Activated T-cell treated with anti-CD3 and anti-CD28 coated beads, Interleukin-2, amount 50 U/mL, for 48 hours (primary cell): ENCODE results near the gene CFAP54.

Experiments used
- DNase-seq, 2 experiments: peaks; one replicate each; pipeline ENCODE4 v3.0.0-alpha.2; 2020

The CFAP54 gene

DNA sequence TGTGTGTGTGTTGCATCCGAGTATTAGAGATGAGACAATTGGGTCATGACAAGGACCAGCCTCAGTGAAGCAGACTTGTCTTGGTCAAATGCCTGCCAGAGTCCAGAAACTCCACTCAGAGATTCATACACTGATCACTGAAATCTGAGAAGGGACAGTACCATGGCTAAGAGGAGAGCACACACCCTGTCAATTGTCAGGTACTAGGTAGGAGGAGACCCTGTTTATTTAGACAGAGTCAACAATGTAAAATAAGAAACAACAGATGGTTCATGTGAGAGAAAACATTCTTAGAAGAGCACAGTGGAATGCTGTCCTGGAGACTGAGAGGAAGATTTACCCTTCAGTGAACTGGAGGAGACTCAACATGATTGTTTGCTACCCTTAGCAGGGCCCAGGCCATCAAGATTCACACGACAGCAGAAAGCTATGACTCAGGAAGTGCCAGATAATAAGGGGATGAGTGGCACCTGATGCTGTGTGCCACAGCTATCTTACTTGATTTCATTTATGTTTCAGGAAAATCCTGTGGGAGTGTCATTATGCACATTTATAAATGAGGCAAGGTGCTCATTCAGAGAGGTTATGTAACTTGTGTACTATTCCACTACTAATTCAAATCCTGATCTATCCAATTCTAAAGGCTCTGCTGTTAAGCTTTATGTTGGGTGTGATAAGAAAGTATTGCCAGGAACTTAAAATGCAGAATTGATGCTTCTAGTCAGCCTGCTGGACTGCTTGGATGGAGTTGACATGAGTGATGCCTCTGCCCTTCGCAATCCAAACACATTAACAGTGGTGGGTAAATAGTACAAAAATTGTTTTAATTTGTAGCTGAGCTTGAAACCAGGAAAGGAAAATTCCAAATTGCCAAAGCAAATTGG, 281.1 kb downstream of the CFAP54 start:
- DNase-seq: no peak

DNA sequence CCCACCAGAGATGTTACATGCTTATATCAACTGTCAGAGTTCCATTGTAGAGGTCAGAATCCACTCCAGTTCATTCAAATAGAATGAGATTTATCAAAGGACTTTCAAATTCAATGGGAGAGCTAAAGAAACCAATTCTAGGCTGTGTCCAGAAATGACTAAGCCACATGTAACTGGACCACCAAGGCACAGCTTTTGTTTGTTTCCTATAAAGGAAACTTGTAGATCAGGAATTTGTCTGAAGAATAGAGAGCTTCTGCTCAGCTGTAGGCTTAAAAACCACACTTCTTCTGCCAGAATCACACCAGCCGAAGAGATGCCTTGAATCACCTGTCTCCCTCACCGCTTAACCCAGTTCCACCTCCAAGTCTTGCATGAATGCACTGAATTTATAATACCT, 283.7 kb downstream of the CFAP54 start:
- no peak for DNase-seq

DNA sequence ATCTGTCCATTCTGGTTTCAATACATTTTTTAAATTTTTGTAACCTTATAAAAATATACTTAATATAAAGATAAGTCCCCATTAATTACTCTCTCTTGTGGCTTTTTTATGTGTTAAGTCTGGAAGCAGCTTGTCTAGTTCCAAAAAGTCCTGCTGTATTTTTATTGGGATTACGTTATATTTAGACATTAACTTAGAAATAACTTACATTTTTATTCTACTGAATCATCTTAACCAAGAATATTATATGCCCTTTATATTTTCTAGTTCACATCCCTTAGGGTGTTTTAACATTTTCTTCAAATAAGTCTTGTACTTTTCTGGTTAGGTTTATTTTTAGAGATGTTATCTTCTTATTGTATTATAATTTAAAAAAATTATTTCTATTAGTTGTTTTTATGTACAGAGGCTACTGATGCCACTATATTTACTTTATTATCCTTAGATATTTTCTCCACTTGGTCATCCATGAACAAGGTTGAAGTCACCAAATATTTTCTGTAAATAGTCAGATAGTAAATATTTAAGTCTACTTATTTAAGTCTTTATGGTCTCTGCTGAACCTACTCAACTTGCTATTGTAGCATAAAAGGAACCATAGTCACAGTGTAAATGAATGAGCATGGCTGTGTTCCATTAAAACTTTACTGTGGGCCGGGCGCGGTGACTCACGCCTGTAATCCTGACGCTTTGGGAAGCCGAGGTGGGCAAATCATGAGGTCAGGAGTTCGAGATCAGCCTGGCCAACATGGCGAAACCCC, 285.3 kb downstream of the CFAP54 start:
- DNase-seq: no peak

DNA sequence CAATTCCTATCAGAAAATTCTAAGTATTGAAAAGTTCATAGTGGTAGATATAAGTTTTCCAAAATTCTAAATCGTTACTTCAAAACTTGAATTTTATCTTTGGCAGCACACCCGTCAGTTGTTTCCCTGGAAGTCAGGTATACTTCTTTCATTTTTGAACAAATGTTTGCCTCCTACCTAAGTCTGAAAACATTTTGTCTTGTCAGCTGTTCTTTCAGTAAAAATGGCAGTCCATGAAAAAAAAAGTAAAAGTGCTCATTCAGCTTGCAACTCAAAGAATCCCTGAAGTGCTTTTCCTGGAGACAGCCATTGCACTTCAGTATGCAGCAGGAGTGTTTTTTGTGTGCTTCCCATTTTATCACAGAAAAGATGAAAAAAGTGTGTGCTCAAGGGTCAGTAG, 287.5 kb downstream of the CFAP54 start:
- DNase-seq: no peak

DNA sequence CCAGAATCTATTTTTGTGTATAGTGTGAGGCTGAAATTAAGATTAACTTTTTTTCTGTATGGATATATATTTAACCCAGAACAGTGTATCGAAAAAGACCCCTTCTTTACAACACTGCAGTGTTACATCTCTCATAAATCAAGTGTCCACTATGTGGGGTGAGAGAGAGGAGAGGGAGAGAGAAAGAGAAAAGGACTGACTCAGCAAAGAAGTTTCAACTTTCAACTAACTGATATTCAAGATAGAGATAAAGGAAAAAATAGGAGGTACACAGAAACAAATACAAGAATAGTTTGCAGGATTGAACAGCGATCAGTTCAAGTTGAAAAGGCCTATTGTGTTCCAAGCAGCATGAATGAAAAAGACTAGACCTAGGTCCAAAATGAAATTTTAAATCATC, 291.0 kb downstream of the CFAP54 start:
- no peak for DNase-seq

DNA sequence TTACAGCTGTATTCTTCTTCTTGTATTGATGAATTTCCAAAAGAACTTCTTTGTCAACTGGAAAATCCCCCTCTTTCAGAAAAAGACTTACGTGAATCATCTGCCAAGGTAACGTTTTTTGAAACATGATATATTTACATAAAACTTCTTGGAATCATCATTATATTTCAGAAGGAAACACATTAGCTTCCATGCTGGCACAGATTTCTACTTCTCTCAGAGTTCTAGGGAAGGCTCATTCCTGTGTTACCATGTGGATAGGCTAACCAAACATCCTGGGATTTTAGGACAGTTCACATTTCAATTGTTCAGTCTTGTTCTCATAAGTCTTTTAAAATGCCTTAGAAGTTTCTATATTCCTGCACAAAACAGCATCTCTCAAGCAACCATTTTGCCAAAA, 297.4 kb downstream of the CFAP54 start:
- no peak for DNase-seq

DNA sequence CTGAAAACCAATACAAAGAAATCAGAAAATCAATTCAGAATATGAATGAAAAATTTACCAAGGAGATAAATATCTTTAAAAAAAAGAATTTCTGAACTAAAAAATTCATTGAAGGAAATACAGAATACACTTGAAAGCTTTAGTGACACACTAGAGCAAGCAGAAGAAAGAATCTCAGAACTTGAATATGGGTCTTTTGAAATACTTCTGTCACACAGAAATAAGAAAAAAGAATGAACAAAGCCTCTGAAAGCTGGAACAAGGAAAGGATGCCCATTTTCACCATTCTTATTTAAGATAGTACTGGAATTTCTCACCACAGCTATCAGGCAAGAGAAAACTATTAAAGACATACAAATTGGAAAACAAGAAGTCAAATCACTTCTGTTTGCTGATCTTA, 314.6 kb downstream of the CFAP54 start:
- DNase-seq: no peak

DNA sequence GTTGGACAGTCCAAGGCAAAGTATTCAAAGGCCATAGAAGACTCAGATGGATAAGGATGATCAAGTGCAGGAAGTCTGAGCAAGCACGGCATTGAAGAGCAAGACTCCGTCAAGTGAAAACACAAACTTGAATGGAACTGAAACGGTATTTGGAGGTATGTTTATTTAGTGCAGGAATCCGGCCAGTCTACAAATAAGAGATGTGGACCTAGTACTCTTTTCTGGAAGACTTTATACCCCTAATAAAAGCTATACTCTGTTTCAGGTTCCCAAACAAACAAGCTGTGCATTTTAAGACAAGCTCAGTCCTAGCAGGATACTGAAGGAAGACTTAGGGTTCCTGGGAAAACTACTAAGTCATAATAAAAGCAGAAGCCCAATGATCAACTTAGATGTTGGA, 316.9 kb downstream of the CFAP54 start:
- DNase-seq: no peak

DNA sequence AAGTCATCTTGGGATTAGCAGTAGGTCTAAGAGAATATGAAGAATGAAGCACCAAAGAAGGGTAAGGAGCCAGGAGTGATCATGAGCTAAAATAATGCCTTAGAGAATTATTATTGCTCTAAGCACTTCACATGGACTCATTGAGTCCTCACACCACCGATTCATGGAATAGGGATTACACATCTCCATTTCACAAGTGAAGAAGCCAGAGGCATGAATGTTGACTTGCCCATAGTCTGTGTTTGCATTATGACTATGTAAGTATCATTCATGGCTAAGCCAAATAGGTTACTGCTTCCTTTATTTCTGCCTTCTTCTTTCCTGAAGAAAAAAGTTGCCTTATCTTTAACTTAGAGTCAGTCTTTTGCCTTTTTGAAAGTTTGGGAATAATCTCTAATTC, 318.4 kb downstream of the CFAP54 start:
- no peak for DNase-seq

DNA sequence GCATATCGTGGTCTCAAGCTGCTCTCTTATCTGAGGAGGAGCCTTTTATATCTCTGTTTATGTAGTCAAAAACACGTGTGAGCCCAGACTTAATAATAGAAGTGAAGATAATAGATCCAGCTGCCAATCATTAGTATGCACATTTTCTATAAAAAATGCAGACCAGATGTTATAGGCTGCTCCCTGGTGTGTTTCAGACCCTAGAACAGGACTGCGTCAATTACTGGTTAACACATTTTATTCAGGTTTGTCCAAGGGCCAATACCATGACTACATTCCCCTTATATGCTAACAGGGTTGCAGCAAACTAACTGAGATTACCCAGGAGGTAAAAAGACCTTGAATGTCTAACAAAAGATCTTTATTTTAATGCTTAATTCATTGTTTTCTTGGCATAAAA, 319.2 kb downstream of the CFAP54 start:
- DNase-seq: no peak

DNA sequence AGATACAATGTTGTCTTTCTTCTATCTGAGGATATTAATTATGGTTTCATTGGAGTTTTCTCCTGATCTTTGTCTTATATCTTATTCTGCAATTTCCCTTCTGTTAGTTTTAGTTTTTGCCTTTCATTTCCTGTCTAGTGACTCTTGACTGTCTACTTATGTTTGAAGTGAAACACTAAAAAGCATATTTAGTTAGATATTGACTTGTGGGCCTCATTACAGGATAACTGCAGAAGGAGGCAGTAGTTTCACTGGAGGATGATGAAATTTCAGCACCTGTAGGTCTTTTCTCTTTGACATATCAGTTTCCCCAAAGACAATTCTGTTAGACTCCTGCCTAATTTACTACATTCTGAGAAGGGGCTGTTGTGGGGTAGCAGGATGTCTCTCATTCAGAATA, 320.1 kb downstream of the CFAP54 start:
- DNase-seq: no peak

DNA sequence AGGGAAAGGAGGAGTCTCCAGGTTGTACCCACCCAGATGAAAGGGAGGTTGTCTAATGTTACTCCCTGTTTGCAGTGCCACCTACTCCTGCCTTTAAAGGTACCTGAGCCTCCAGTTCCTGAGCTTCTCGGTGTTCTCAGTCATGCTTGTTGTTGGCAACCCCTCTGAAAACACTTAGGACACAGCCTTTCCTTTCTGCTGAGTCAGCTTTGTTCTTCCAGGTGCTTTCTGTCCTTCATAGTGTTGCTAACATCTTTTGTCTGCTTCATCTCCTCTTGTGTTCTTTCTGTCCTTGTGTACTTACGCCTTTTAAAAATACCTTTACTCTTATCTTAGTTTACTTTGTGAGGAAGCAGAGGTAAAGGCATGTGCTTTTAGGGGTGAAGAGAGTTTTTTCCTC, 320.7 kb downstream of the CFAP54 start:
- no peak for DNase-seq

DNA sequence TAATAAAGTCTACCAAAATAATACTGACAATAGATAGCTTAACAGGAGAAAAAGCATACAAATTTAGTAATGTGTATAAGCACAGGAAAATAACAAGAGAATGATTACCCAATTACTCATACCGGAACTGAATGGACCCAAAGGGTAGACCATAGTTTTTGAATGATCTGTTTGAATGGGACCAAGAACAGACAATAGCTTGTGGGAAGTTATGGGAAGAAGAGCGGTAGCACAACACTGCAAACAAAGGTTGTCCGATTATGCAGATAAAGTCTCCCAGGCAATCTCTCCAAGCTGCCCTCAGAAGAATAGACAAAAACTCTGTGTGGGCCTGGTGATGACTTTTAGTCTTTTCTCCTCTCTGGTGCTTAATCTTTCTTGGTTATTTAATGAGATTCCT, 321.1 kb downstream of the CFAP54 start:
- no peak for DNase-seq

DNA sequence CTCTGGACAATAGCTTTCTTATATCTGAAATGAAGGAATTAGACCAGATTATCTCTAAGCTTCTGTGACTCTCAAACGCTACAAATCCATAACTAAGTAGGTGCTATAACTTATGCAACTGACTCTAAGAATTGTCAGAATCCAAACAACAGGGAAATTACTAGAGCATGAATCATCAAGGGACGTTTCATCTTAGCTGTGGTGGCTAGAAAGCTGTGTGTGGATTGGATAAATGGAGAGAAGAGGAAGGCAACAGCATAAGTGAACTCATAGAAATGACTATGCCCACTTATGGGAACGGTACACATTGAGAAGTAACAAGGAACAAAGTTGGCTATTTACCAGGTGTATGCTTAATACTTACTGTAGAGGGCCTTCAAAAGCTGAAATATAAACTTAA, 321.7 kb downstream of the CFAP54 start:
- DNase-seq: no peak

DNA sequence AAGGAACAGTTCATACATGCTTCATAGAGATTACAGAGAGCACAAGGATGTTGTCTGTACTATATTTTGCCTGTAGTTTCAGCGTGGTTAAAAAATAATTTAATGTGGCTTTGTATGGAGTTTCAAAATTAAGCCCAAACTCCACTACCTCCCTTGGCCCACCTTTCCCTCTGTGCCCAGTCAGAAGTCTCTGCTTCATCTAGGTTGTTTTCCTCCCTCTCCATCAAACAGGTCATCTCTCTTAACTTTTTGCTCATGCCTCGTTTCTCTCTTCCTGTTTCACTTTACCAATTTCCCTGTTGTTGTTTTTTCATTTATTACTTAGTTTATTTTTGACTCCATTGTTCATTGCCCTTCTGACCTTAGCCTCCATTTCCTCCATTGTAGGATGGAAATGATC, 322.8 kb downstream of the CFAP54 start:
- no peak for DNase-seq

DNA sequence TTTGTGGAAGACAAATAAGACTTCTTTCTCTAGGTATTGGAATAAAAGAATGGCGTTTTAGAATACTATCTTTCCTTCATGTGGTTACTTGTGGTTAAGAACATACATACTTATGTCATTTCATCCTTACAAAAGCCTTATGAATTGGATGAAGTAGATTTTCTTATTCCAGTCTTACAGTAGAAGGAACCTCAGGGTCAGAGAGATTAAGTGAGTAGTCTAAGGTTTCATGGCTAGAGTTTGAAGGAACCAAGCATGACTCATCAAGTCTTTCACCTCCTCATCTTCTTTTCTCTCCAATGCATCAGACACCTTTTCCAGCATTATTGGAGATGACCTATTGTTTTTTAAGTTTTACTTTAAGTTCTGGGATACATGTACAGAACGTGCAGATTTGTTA, 324.8 kb downstream of the CFAP54 start:
- no peak for DNase-seq

DNA sequence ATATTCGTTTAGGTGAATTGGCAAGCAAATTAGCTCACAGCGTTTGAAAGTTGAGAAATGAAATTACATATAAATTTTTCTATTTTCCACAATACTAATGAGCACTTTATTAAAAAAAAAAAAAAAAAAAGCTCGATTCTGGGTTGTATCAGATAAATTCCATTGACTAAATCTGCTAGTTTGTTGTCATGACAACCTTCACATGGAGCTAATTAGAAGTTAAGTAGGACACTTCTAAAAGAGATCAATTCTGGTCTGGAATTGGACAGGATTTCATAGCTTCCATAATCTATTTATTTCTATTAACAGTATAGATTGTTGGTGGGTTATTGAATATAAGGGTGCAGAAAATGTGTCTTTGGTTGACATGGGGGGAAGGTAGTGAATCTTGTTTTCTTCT, 332.2 kb downstream of the CFAP54 start:
- DNase-seq: no peak

DNA sequence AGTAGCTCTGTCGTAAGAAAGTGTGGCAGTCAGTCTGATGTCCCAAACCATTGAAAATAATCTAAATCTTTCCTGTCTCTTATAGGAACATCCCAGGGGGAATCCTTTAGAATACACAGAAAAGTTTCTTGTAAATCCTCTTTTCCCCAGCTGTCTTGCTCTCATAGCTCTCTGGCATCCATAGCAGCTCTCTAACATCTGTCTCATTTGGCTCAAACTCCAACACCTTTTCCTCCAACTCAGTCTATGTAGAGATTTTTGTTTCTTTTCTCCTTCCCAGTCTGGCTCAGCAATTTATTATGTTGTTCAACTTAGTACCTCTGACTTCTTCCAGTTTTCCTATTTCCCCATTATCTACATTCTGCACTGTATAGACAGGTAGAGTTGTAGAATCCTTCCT, 333.3 kb downstream of the CFAP54 start:
- no peak for DNase-seq

DNA sequence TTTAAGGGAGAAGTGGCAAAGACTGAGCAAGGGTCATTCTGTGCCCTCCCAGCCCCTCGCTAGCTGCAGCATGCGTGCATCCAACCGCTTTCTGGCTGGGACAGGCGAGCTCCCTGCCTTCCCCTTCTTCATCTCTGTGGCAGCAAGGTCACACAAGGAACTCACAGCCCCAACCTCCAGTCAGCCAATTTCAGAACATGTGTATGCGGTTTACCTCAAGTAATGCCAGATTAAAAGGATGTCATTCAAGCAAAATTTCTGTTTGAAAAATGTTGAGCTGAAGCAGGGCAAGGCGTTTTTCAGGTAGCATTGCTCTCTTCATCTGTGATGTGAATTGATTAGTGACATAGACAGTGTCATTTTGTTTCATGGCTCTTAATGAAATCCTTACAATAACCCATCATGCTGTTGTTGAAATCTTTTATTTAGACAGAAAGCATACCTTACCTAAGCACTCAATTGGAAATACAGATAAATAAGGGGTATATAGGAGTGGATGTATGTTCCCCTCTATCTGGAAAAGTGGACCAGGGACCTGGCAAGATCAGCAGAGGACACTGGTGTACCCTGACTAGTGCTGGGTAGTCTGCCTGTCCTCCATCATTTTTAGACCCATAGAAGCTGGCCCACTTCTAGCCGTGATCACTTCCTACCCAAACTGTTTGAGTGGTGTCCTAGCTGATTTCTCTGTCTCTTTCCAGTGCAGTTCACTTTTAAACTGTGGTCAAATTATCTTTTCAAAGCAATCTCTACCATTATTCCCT, 334.9 kb downstream of the CFAP54 start:
- no peak for DNase-seq

DNA sequence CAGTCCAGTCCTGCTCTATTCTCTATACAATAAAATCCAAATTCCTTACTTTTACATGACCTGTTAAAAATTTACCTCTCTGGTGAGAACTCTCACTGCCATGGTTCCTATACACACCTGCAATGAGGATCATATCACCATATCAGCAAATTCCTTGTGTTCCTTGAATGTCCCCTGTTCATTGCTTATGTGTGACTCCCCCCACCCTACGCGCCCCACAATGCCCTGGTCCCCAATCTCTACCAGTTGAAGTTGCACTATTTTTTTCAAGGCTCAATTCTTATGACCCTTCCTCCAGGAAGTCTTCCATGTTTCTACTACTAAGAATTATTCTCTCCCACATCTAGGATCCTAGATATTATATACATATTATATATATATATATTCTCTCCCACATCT, 335.5 kb downstream of the CFAP54 start:
- no peak for DNase-seq

DNA sequence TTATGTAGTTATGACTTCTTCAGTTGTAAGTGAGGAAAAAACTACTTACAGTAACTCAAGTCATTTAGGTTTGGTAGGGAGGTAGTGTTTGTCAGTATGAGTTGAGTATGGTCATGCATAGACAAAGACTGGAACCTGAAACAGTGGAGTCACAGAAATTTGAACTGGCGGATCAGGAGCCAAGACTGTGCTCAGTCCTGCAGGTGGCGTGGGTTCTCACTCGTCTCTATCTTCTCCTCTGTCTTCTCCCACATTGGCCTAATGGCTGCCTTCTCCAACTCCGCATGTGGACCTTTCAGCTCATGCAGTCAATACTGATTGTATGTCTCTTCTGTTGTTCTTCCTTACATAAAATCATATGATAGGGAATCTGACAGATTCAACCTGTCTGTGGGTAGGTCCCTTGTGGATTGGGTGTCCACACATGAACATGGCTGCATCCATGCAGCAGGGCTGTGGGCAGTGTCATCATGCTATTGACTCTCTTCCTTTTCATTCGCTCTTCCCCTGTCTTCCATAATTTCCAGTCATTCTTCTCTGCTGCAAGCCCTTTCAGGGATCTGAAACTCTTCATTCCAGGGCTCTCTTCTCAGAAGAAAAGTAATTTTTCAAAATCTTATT, 338.9 kb downstream of the CFAP54 start:
- no peak for DNase-seq

DNA sequence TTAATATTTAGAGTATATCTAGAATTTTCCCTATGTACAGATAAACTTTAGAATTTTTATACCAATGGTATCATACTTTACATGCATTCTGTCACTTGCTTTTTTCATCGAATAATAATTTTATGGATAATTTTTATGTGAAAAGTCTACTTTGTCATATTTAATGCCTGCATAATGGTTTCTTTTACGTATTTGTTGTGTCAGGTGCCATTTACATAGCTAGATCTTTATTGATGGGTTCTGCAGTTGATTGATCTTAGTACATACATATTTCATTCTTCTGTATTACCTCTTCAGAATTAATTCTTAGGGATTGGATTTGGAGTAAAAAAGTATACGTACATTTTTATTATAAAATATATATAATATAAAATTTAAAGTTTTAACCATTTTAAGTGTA, 340.0 kb downstream of the CFAP54 start:
- DNase-seq: no peak

DNA sequence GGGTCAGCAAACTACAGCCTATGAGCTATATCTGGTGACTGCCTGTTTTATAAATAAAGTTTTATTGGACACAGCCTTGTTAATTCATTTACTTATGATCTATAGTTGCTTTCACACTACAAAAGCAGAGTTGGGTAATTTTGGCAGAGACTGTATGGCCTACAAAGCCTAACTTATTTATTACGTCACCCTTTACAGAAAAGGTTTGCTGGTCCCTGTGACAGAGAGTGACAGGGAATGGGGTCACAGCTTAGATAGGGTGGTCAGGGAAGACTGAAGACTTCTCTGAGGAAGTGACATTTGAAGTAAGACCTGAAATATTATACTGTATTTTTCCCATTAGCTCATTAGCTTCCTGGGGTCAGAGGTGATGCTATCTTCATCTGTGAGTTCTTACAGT, 342.0 kb downstream of the CFAP54 start:
- no peak for DNase-seq
